Endothelial cell of umbilical vein (primary cell): ENCODE measurements around the gene GPR42. TPM values are rescaled to one million over a fixed set of nuclear protein-coding genes. Genes with fewer than 3 reads are reported as not detected.

Source experiments
- BruUV-seq: library from RNA; stranded (reverse); fragments of 400-500 nt; replicated peaks from 2 replicates; lab custom pipeline; 2021; lab: Mats Ljungman, UMichigan
- CTCF ChIA-PET: fragments of 300-600, 350-600 bp; sonication (Branson Sonifier 250); formaldehyde crosslinking; loops from one replicate; lab custom pipeline; 2021; ENCODE audit warnings: antibody characterized with exemption, inconsistent platforms; lab: Charles Lee
- POLR2A ChIA-PET: fragments of 300-600, 350-600 bp; sonication (Branson Sonifier 250); formaldehyde crosslinking; loops from one replicate; lab custom pipeline; 2021; ENCODE audit warnings: antibody characterized with exemption, inconsistent platforms; lab: Charles Lee
- DNase-seq: peaks from one replicate; pipeline ENCODE4 v3.0.0-alpha.2; 2011; ENCODE audit warnings: low read depth, low spot score
- FAIRE-seq: peaks from 2 replicates; lab custom pipeline; 2011; peaks lifted over from hg19 to GRCh38; lab: Jason Lieb, UNC
- H2AFZ ChIP-seq: 2 replicates; pipeline ENCODE4 v1.6.0; 2012; ENCODE audit warnings: low read depth, low read length, control low read depth, inconsistent platforms
- H3K27ac ChIP-seq: 2 replicates; pipeline ENCODE4 v1.5.1; 2011; ENCODE audit warnings: low read depth, mild to moderate bottlenecking, control low read depth, low read length, moderate library complexity; ENCODE audit not compliant: insufficient read depth
- H3K27me3 ChIP-seq, 2 experiments: 2 replicates each; pipeline versions ENCODE4 v1.6.0 to v1.6.1; 2011; ENCODE audit warnings: low read length in 2 of 2, mixed read lengths in 1 of 2; ENCODE audit not compliant: control insufficient read depth in 2 of 2, insufficient read depth in 2 of 2
- H3K36me3 ChIP-seq, 2 experiments: 2 replicates in 1 of 2; 3 replicates in 1 of 2; pipeline ENCODE4 v1.5.1; 2011; ENCODE audit warnings: low read length in 2 of 2, mild to moderate bottlenecking in 1 of 2, moderate library complexity in 1 of 2; ENCODE audit not compliant: control insufficient read depth in 2 of 2, insufficient read depth in 2 of 2; ENCODE audit errors: extremely low read depth in 1 of 2
- H3K4me1 ChIP-seq: 3 replicates; pipeline ENCODE4 v1.5.1; 2011; ENCODE audit warnings: mild to moderate bottlenecking, low read length; ENCODE audit not compliant: control insufficient read depth, insufficient read depth; ENCODE audit errors: extremely low read depth
- H3K4me2 ChIP-seq: 2 replicates; pipeline ENCODE4 v1.6.1; 2011; ENCODE audit warnings: low read length, control low read depth, mixed read lengths; ENCODE audit not compliant: insufficient read depth
- H3K4me3 ChIP-seq, 3 experiments: fragments of 200-600 bp in 1 of 3; sonication (generic), shearing (Covaris generic) in 1 of 3; replicated peaks in 1 of 3; 2 replicates each; pipeline ENCODE4 v1.5.1; 2011 to 2016; ENCODE audit warnings: control low read depth in 3 of 3, low read length in 3 of 3, mild to moderate bottlenecking in 2 of 3, inconsistent platforms in 1 of 3, low read depth in 1 of 3, moderate library complexity in 1 of 3; ENCODE audit not compliant: insufficient read depth in 1 of 3
- H3K79me2 ChIP-seq: 2 replicates; pipeline ENCODE4 v1.6.0; 2012; ENCODE audit warnings: low read length, inconsistent platforms; ENCODE audit not compliant: control insufficient read depth, insufficient read depth
- H3K9ac ChIP-seq: replicated peaks from 2 replicates; pipeline ENCODE3; 2011; ENCODE audit warnings: low read length, control low read depth; ENCODE audit not compliant: insufficient read depth; ENCODE audit errors: extremely low read depth
- H3K9me1 ChIP-seq: replicated peaks from 3 replicates; pipeline ENCODE4 v1.6.0; 2011; ENCODE audit warnings: mild to moderate bottlenecking, low read length; ENCODE audit not compliant: control insufficient read depth, insufficient read depth; ENCODE audit errors: extremely low read depth
- H3K9me3 ChIP-seq: replicated peaks from 2 replicates; pipeline ENCODE4 v1.5.1; 2012; ENCODE audit warnings: low read length, inconsistent platforms; ENCODE audit not compliant: control insufficient read depth, insufficient read depth
- H4K20me1 ChIP-seq: replicated peaks from 2 replicates; pipeline ENCODE3; 2011; ENCODE audit warnings: mild to moderate bottlenecking, low read length; ENCODE audit not compliant: control insufficient read depth, insufficient read depth; ENCODE audit errors: extremely low read depth
- CTCF ChIP-seq, 2 donors: IDR thresholded peaks; 1 replicate in 1 of 2; 2 replicates in 1 of 2; pipeline ENCODE4 v1.5.1; 2011; ENCODE audit warnings: low read length in 2 of 2, mild to moderate bottlenecking in 2 of 2, moderate library complexity in 2 of 2, control low read depth in 1 of 2, inconsistent platforms in 1 of 2, low read depth in 1 of 2; ENCODE audit not compliant: insufficient read depth in 1 of 2; ENCODE audit errors: extremely low read depth in 1 of 2
- EZH2 ChIP-seq: IDR thresholded peaks from 2 replicates; pipeline ENCODE4 v1.6.1; 2012; ENCODE audit warnings: borderline replicate concordance, low read depth, mild to moderate bottlenecking, moderate library complexity, low read length, inconsistent platforms; ENCODE audit not compliant: severe bottlenecking
- FOS ChIP-seq: IDR thresholded peaks from 2 replicates; pipeline ENCODE4 v1.6.1; 2011; ENCODE audit warnings: mild to moderate bottlenecking, low read length, moderate library complexity, borderline replicate concordance; ENCODE audit not compliant: insufficient read depth
- GATA2 ChIP-seq: IDR thresholded peaks from 2 replicates; pipeline ENCODE4 v1.7.0; 2011; ENCODE audit warnings: low read depth, mild to moderate bottlenecking, moderate library complexity, mixed read lengths, low read length; ENCODE audit not compliant: insufficient read length, insufficient read depth
- JUN ChIP-seq: IDR thresholded peaks from 2 replicates; pipeline ENCODE4 v1.6.1; 2011; ENCODE audit warnings: borderline replicate concordance, low read depth; ENCODE audit not compliant: insufficient read length, insufficient read depth
- MAX ChIP-seq: IDR thresholded peaks from 2 replicates; pipeline ENCODE4 v1.6.1; 2011; ENCODE audit not compliant: insufficient read depth, insufficient read length
- MYC ChIP-seq: IDR thresholded peaks from one replicate; pipeline ENCODE4 v1.6.1; 2011; ENCODE audit warnings: mild to moderate bottlenecking, low read depth, low read length
- POLR2A ChIP-seq: IDR thresholded peaks from 2 replicates; pipeline ENCODE4 v1.6.1; 2012; ENCODE audit warnings: low read depth, mild to moderate bottlenecking, control low read depth, low read length
- POLR2AphosphoS5 ChIP-seq: IDR thresholded peaks from 2 replicates; pipeline ENCODE4 v1.6.1; 2012; ENCODE audit warnings: low read depth, mild to moderate bottlenecking, control low read depth, low read length, moderate library complexity; ENCODE audit not compliant: insufficient read depth
- dilution Hi-C: fragments of 300-500 bp; cut with MboI; formaldehyde crosslinking; loops from one replicate; pipeline ENCODE4 v1.15.0; 2019; ENCODE audit warnings: low sequenced_read_pairs; ENCODE audit not compliant: extremely low pct_ligation_motif_present
- intact Hi-C: fragments of 100-400 bp; cut with micrococcal nuclease; formaldehyde crosslinking; loops from one replicate; pipeline ENCODE4 v1.10.0; 2022
- polyA plus RNA-seq, 4 experiments: library from polyadenylated mRNA; depleted of rRNA in 3 of 4; stranded (reverse) in 3 of 4; unstranded in 1 of 4; fragments of >200 nt; gene quantifications; 2 replicates each; pipeline versions ENCODE4 v1.2.1 to v1.2.3, GENCODE V29; 2011 to 2012; ENCODE audit warnings: missing spikeins in 1 of 4
- total RNA-seq: library from RNA; stranded (reverse); gene quantifications from 2 replicates; pipeline ENCODE4 v1.2.3, GENCODE V29; 2021

Gene GPR42
- total and polyA plus RNA-seq, 2 donors (not counting 3 experiments of a cell fraction or from before 2014, with no cell fraction given) = not detected

GRCh38 chr19:35416331-35416730 is 45.5 kb downstream of the GPR42 start:
- H3K36me3 ChIP-seq = no peaks in the 10 kb centered on the region
- H3K4me1 ChIP-seq = no peaks in the 10 kb centered on the region
- H3K27me3 ChIP-seq = no peaks in the 10 kb centered on the region
- dilution Hi-C loops (no loop called here), intact Hi-C loops (no loop called here)
- TF ChIP-seq FOS = no peak
- no peak for TF ChIP-seq CTCF (IDR thresholded peaks at IDR 0.05; ENCODE audit: extremely low read depth in 1 of 2, insufficient read depth in 1 of 2, low read depth in 1 of 2, low read length in 2 of 2)
- TF ChIP-seq MYC = no peak
- no peak for TF ChIP-seq EZH2
- no peak for TF ChIP-seq MAX
- TF ChIP-seq POLR2A = no peak
- FAIRE-seq (no peak), DNase-seq (no peak)
- no peaks in the 10 kb centered on the region for H3K79me2 ChIP-seq
- no peak overlapping the region for H3K4me3 ChIP-seq
- CTCF ChIA-PET = interaction anchor here (1.1 kb wide), 1 partner anchor 8 kb away, joined by 3 read pairs; no protein-coding TSS in a partner anchor
- no peak overlapping the region for H3K4me2 ChIP-seq
- no peaks in the 10 kb centered on the region for H3K9me3 ChIP-seq
- BruUV-seq = no TSS peak
- H2AFZ ChIP-seq = no peak overlapping the region
- no peaks in the 10 kb centered on the region for H3K9me1 ChIP-seq
- H3K27ac ChIP-seq = no peak overlapping the region
- H4K20me1 ChIP-seq = no peaks in the 10 kb centered on the region
- POLR2A ChIA-PET = no interaction called here
- H3K9ac ChIP-seq = no peak overlapping the region

GRCh38 chr19:35417278-35417677 is 46.4 kb downstream of the GPR42 start:
- Histone ChIP-seq H3K9me1 (no peaks in the 10 kb centered on the region), H3K27ac (no peak overlapping the region), H3K36me3 (no peaks in the 10 kb centered on the region), H3K4me2 (no peak overlapping the region), H3K9me3 (no peaks in the 10 kb centered on the region), H3K4me1 (no peaks in the 10 kb centered on the region), H3K4me3 (no peak overlapping the region), H3K27me3 (no peaks in the 10 kb centered on the region), H3K9ac (no peak overlapping the region), H2AFZ (no peak overlapping the region), H3K79me2 (no peaks in the 10 kb centered on the region), H4K20me1 (no peaks in the 10 kb centered on the region)
- DNase-seq = no peak
- intact Hi-C loops (no loop called here), dilution Hi-C loops (no loop called here)
- FAIRE-seq = no peak
- ChIA-PET CTCF (interaction anchor here (1.1 kb wide), 1 partner anchor 9 kb away, joined by 3 read pairs; no protein-coding TSS in a partner anchor), POLR2A (no interaction called here)
- TF ChIP-seq JUN (no peak), EZH2 (no peak), POLR2A (no peak), FOS (no peak), MYC (no peak), MAX (no peak), CTCF (IDR thresholded peaks at IDR 0.05; ENCODE audit: extremely low read depth in 1 of 2, insufficient read depth in 1 of 2, low read depth in 1 of 2, low read length in 2 of 2) (no peak), GATA2 (no peak), POLR2AphosphoS5 (no peak)
- BruUV-seq = no TSS peak
